ENCODE results near the gene ADGRG6.
A peak's percentile ranks its signal among the peaks of the same experiment; 100 is the strongest.
"Not testable (repeated sequence)": the region's sequence is repeated elsewhere in the genome, so short reads cannot be mapped to it uniquely, and the experiment has no call there.

Gene ADGRG6

DNA sequence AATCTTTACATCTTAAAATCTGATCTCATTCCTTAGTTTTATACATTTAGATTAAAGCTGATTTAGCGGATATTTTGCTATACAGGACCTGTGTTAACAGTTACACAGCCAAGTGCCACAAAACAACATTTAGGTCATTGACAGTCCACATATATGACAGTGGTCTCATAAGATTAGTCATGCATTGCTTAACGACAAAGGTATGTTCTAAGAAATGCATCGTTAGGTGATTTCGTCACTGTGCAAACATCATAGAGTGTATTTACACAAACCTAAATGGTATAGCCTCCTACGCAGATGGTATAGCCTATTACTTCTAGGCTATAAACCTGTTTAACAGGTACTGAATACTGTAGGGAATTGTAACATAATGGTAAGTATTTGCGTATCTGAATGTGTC, 21.6 kb downstream of the ADGRG6 start:
- DNase-seq, result peak; percentile 61

DNA sequence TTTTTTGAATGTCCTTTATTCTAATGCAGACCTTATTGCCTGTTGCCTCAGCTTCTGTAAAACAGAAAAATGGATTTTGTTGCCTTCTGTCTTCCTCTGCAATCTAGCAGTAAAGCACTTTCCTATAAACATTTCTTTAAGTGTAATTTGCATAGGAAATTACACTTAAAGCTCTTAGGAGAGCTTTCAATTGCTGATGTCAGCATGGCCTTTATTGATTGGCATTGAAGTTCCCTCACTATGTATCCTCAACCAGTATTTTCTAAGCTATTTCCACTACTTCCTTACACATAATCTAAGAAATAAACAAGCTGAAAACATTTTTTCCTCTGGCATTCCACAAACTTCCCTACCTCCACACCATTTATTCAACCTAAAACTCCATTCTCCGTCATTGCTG, 22.3 kb downstream of the ADGRG6 start:
- no peak for DNase-seq

- DNase-seq, result no peak
Observed at GRCh38 chr6:142325111-142325510, 23.3 kb downstream of the ADGRG6 start.

DNA sequence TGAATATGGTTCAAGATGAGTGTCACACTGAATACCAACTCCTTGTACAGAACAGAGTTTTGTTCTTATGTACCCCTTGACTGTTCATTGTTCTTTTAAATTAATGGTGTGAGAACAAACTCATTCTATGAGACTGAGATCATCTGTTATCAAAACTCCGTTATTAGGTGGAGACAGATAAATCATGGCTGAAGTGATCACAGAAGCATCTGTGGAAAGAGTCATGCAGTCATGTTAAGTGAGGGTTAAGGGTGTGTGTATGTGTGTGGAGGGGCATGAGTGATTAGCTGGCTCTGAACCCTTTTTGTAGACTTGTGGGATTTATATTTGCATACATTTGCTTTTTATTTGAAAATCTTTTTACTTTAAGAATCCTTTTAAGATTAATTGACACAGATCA, 24.7 kb downstream of the ADGRG6 start:
- no peak for DNase-seq

- no peak for DNase-seq
Observed at GRCh38 chr6:142328070-142328469, 26.3 kb downstream of the ADGRG6 start.

DNA sequence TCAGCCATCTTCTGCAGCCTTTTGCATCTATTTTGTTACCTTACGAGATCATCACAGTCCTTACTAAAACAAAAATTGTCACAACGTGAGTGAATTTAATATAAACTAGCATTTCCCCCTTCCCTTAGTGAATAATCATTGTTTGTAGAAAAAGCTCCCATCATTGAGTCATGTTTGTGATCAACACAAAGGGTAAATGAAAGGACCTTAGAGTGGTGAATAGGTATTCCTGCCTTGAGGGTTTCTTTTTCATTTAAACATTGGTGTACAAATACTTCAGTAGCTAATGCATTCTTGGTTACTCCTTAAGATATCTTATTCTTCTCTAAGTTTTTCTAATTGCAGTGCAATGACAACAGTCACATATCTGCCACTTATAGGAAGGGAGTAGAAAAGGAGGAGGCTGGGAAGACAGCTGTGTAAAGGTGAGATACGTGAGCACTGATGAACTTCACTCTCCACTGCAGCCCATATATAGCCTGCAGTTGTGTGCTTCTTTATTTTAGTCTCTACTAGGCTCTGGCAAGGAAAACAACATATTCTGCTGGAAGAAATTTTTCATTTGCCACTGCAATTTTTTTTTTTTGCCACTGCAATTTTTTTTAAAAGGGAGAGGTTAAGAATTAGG, 27.8 kb downstream of the ADGRG6 start:
- DNase-seq, result no peak

GRCh38 chr6:142331075-142331551, 29.3 kb downstream of the ADGRG6 start:
- DNase-seq, result no peak

DNA sequence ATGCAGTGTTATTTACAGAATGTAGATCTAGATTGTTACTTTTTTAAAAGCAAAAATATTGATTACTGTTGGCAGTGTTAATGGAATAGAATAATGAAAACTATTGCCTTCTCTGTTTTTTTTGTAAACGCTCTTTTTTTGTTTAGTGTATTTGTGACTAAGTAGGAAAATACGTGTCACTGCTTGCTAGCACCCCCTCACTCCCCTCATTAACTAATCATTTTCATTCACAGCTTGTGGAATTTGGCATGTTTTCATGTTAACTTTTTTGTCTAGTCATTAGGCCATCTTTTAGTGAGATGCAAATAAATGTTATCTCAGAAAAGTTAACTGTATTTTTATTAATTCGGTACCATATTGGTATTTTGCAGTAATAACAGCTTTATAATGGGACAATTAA, 29.8 kb downstream of the ADGRG6 start:
- no peak for DNase-seq

GRCh38 chr6:142332393-142333098, 30.7 kb downstream of the ADGRG6 start:
- DNase-seq, result no peak

GRCh38 chr6:142333431-142333830, 31.6 kb downstream of the ADGRG6 start:
- no peak for DNase-seq

DNA sequence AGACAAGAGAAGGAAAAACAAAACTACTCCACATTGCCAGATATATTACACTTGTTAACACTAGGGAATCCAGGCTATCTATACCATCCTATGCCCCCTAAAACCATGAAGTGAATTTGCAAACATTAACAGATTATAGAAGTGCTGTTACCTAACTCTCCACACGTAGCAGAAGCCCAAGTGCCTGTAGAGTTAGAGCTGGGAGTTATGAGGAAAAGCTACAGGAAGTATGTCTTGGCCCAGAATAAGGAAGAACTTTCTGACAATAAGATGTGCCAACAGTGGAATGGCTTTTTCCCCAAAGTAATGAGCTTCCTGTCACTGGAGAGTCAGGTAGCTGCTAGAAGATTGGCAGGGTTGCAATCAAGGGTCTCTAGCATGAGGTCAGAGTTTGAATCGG, 32.5 kb downstream of the ADGRG6 start:
- no peak for DNase-seq

GRCh38 chr6:142335415-142335814, 33.6 kb downstream of the ADGRG6 start:
- no peak for DNase-seq

GRCh38 chr6:142336183-142336582, 34.4 kb downstream of the ADGRG6 start:
- DNase-seq, result no peak

GRCh38 chr6:142336787-142337186, 35.0 kb downstream of the ADGRG6 start:
- DNase-seq, result no peak

DNA sequence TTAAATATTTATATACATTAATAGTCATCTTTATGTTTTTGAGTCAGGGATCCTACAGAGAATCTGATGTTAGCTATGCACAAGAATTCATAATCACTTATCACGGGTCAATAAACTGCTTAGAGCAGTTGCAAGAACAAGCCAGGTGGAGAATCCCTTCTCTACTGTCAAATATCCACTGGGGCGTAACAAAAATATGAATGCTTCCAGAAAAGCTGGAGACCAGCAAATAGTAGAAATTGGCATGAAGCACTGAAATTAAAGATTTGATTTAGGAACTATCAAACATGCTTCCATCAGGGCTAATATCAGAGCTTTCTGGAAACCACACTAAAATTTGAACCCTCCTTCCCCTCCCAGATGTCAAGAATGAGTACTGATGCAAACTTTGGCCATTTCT, 37.3 kb downstream of the ADGRG6 start:
- no peak for DNase-seq

DNA sequence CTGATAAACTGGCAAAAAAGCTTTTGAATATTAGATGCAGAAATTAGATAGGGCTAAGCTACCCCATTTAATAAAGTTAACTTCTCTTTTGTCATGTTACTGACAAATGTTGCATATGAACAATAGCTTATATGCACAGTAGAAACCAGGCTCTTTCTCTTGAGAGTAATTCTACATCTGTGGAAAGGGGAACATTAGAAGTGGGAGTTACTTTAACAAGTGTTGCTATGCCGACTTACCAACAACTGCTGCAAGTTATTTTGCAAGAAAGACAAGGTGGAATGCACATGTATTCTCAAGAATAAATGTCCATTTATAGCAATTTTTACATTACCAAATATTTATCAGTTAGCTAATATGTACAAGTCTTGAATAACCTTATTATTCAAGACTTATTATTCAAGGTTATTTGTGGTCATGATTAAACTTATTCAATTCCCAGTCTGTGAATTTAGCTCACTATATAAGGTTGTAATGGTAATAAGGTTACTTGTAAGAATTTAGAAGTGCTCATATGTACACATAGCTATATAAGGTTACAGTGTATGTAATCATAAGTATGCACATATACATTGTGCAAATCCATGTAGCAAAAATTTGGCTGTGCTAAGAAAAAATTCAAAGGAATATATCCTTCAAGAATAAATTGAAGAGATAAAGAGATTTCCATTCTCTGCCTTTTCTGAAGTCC, 38.3 kb downstream of the ADGRG6 start:
- DNase-seq, result no peak

- no peak for DNase-seq
Observed at GRCh38 chr6:142341855-142342330, 40.1 kb downstream of the ADGRG6 start.

GRCh38 chr6:142342986-142343385, 41.2 kb downstream of the ADGRG6 start:
- DNase-seq, result no peak

GRCh38 chr6:142343938-142344337, 42.1 kb downstream of the ADGRG6 start:
- no peak for DNase-seq

GRCh38 chr6:142345261-142345660, 43.5 kb downstream of the ADGRG6 start:
- no peak for DNase-seq

- DNase-seq, result not testable (repeated sequence)
Observed at GRCh38 chr6:142346166-142346565, 44.4 kb downstream of the ADGRG6 start.

DNA sequence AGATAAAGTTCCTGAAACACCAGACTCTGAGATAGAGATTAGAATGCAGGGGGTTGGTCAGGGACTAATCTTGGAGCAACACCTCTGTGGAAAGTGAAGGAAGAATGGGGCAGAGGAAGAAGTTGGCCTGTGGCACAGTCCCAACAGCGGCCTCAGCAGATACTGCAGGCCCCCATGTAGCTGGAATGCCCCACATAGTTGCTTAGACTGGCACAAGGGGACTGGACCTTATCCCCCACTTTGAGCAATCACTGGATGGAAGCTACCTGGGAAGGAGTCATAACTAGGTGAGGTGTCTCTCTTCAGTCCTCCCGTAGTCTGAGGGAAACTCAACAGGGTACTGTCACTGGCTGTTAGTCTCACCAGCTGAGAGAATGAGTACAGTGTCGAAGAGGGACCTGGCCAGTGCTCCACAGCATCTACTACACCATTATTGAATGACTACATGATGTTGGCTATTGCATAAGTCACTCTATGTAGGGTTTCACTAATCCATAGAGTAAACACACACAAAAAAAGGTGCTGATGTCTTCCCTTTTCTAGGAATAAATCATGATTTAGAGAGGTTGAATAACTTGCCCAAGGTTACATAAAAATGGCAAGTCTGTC, 47.5 kb downstream of the ADGRG6 start:
- DNase-seq, result no peak

- DNase-seq, result no peak
Observed at GRCh38 chr6:142350309-142350708, 48.5 kb downstream of the ADGRG6 start.

DNA sequence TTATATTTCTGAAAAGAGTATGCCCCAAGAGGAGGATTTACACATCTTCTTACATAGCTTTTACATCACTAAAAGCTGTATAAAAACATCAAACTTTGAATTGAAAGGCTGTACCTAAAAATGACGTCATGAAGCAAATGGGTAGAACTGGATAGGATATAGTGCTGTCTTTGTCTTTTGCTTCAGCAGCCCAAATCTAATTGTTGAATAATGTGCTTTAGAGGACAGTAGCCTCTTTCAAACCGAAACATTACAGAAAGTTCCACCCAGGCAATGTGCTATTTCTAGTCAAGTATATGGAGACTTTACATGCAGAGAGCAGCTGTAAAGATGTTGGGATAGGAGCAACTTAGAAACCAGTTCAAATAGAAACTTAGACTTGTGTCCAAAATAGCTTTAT, 51.9 kb downstream of the ADGRG6 start:
- DNase-seq, result no peak
